ENCODE data around the gene SLC48A1. TPM values are rescaled to one million over a fixed set of nuclear protein-coding genes. Genes with fewer than 3 reads are reported as not detected.
A peak's percentile ranks its signal among the peaks of the same experiment; 100 is the strongest.

Gene SLC48A1
- total RNA-seq, 1 experiment from 2014 or later = 19.4 TPM

DNA sequence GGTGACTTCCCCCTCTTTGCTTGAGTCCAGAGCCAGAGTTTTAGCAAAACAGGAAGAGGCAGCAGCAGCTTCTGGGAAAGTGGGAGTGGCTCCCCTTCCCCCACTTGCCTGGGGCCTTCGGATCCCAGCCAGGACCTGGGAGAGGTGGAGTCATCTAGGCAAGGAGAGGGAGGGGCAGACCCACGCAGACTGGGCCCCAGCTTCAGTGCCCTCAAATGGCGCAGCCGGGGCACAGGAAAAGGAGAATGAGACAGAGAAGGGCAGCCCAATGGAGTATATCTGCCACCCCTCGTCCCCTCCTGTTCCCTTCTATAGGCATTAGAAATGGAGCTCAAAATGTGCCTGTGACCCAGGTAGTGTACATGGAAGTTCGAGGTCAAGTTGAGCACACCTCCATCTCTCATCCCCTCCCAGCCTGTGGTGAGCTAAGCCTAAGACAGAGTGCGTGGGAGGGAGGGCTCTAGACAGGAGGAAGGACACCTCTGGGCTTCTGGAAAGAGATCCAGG lies 56.0 kb downstream of the SLC48A1 start:
- H3K27ac Mint-ChIP-seq (ENCODE audit: low read depth, unreplicated experiment) = peak overlapping the region; percentile 80
- peak; percentile 95 for DNase-seq (ENCODE audit: unreplicated experiment)
- ChIA-PET POLR2A (interaction anchor here (0.6 to 5.3 kb wide), 18 partner anchors 9 to 853 kb away, joined by 3 to 110 read pairs (median 4); partner anchors contain the start of genes CCDC184, HDAC7, KANSL2 and PFKM), CTCF (interaction anchor here (0.6 to 19.9 kb wide), 15 partner anchors 8 to 1089 kb away, joined by 3 to 622 read pairs (median 5); partner anchors contain the start of genes RAPGEF3 and SLC48A1)
- peak overlapping the region; percentile 66 for H3K4me3 Mint-ChIP-seq (ENCODE audit: unreplicated experiment)
- intact Hi-C loops (cut with micrococcal nuclease) = loop anchor here (10.0 kb wide), 1 partner anchor 744 kb away; no protein-coding TSS in a partner anchor
- no peak for TF ChIP-seq CTCF (IDR thresholded peaks at IDR 0.05; ENCODE audit: unreplicated experiment)
- peaks cover 57% of the 10 kb centered on the region for H3K4me1 Mint-ChIP-seq (ENCODE audit: insufficient read depth, unreplicated experiment)
- BruUV-seq (replicated peaks) = no TSS peak
- H3K27me3 Mint-ChIP-seq (ENCODE audit: insufficient read depth, unreplicated experiment) = no peaks in the 10 kb centered on the region
- H3K36me3 Mint-ChIP-seq (ENCODE audit: insufficient read depth, unreplicated experiment) = no peaks in the 10 kb centered on the region
- H3K9me3 Mint-ChIP-seq (ENCODE audit: unreplicated experiment) = no peaks in the 10 kb centered on the region

DNA sequence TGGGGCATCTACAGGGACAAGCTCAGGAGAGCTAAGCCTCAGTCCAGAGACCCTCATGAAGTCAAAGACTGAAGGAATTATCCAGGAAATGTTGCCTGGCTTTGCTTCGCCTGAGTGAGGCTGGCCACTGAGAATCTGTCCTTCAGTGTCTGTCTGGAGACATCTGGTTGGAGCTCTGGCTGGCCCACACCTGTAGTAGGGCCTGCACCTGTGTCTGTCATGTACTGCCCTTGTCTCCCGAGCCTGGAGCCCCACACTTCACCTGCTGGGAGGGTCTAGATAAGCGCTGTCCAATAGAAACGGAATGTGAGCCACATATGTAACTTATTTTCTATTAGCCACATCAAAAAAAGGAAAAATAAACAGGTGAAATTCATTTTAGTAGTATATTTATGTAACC lies 56.5 kb downstream of the SLC48A1 start:
- no peaks in the 10 kb centered on the region for H3K27me3 Mint-ChIP-seq (ENCODE audit: insufficient read depth, unreplicated experiment)
- H3K4me3 Mint-ChIP-seq (ENCODE audit: unreplicated experiment) = peak overlapping the region; percentile 66
- no TSS peak for BruUV-seq (replicated peaks)
- no peaks in the 10 kb centered on the region for H3K36me3 Mint-ChIP-seq (ENCODE audit: insufficient read depth, unreplicated experiment)
- no peaks in the 10 kb centered on the region for H3K9me3 Mint-ChIP-seq (ENCODE audit: unreplicated experiment)
- POLR2A ChIA-PET = interaction anchor here (0.6 to 5.3 kb wide), 15 partner anchors 9 to 853 kb away, joined by 3 to 110 read pairs (median 4); partner anchors contain the start of genes HDAC7, KANSL2, RPAP3 and VDR
- no peak for DNase-seq (ENCODE audit: unreplicated experiment)
- H3K4me1 Mint-ChIP-seq (ENCODE audit: insufficient read depth, unreplicated experiment) = peaks cover 51% of the 10 kb centered on the region
- H3K27ac Mint-ChIP-seq (ENCODE audit: low read depth, unreplicated experiment) = peak overlapping the region; percentile 80
- CTCF ChIA-PET = interaction anchor here (0.7 to 19.9 kb wide), 13 partner anchors 9 to 1088 kb away, joined by 3 to 622 read pairs (median 9); partner anchors contain the start of genes HDAC7 and SLC48A1
- intact Hi-C loops (cut with micrococcal nuclease) = loop anchor here (10.0 kb wide), 1 partner anchor 745 kb away; no protein-coding TSS in a partner anchor
- TF ChIP-seq CTCF (IDR thresholded peaks at IDR 0.05; ENCODE audit: unreplicated experiment) = no peak

Other genes with a start within 250 kb of the SLC48A1 start
- gene RPAP3, start 67.2 kb upstream of the SLC48A1 start, total RNA-seq (2022) = 16.2 and 22.5 TPM in 2 replicates
- gene ENDOU, start 47.7 kb upstream of the SLC48A1 start, total RNA-seq (2022) = not detected in 2 replicates
- 1.4 and 3.4 TPM in 2 replicates for gene RAPGEF3, start 14.4 kb upstream of the SLC48A1 start, total RNA-seq (2022)
- 65.0 and 80.1 TPM in 2 replicates for gene HDAC7, start 46.7 kb downstream of the SLC48A1 start, total RNA-seq (2022)
- gene VDR, start 131.8 kb downstream of the SLC48A1 start, total RNA-seq (2022) = 22.3 and 23.4 TPM in 2 replicates
- gene TMEM106C, start 190.4 kb downstream of the SLC48A1 start, total RNA-seq (2022) = 39.0 and 50.0 TPM in 2 replicates
- 0.12 TPM in 1 of 2 replicates, not detected in the other for gene COL2A1, start 231.2 kb downstream of the SLC48A1 start, total RNA-seq (2022)